Neuron (in vitro differentiated cells): ENCODE results near the gene AMT.
"Not testable (repeated sequence)": the region's sequence is repeated elsewhere in the genome, so short reads cannot be mapped to it uniquely, and the experiment has no call there.

Experiments used
- H2AFZ ChIP-seq: one replicate; pipeline ENCODE4 v1.6.1; 2013; ENCODE audit warnings: low read depth, mild to moderate bottlenecking, inconsistent platforms, low read length, moderate library complexity
- H3K27me3 ChIP-seq: one replicate; pipeline ENCODE4 v1.6.1; 2013; ENCODE audit warnings: low read length; ENCODE audit not compliant: insufficient read depth
- H3K36me3 ChIP-seq: one replicate; pipeline ENCODE4 v1.6.1; 2013; ENCODE audit warnings: low read length; ENCODE audit not compliant: insufficient read depth
- H3K4me1 ChIP-seq: one replicate; pipeline ENCODE4 v1.6.1; 2013; ENCODE audit warnings: low read length; ENCODE audit not compliant: insufficient read depth
- H3K4me3 ChIP-seq: 2 replicates; pipeline ENCODE4 v1.5.1; 2013; ENCODE audit warnings: mild to moderate bottlenecking, low read length, moderate library complexity
- H3K9me3 ChIP-seq: one replicate; pipeline ENCODE4 v1.6.1; 2013; ENCODE audit warnings: low read length

Gene AMT

GRCh38 chr3:49397470-49397869 is 24.8 kb downstream of the AMT start:
- H3K27me3 ChIP-seq, result no peaks in the 10 kb centered on the region
- H2AFZ ChIP-seq, result no peak overlapping the region
- H3K4me1 ChIP-seq, result no peaks in the 10 kb centered on the region
- no peaks in the 10 kb centered on the region for H3K9me3 ChIP-seq
- H3K4me3 ChIP-seq, result no peak overlapping the region
- H3K36me3 ChIP-seq, result peaks cover 19% of the 10 kb centered on the region

DNA sequence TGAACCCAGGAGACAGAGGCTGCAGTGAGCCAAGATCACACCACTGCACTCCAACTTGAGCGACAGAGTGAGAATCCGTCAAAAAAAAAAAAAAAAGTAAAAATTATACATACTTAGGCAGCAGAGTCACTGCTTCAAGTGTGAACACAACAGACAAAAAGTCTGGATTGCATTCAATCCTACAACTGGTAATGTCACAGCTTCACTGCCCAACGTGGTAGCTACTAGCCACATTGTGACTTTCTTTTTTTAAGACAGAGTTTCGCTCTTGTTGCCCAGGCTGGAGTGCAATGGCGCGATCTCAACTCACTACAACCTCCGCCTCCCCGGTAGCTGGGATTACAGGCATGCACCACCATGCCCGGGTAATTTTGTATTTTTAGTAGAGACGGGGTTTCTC is 31.0 kb downstream of the AMT start:
- not testable (repeated sequence) for H3K9me3 ChIP-seq, H3K27me3 ChIP-seq, H2AFZ ChIP-seq, H3K4me1 ChIP-seq, H3K4me3 ChIP-seq
- peaks cover 11% of the 10 kb centered on the region for H3K36me3 ChIP-seq

DNA sequence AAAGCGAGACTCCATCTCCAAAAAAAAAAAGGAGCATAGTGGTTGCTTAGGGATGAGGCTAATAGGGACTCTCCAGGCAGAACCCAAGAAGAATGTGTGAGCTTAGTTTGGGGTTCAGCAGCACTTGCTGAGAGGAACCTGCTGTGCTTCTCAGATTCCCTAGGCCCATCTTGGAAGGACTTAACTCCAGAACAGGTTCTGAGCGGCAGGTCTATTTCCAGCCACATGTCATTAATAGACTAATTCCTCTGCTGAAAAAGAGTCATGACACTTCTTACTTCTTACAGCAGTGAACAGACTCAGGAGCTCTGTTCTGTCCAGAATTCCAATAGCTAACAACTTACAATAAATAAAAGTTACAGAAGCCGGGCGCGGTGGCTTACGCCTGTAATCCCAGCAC is 33.0 kb downstream of the AMT start:
- Histone ChIP-seq H2AFZ (no peak overlapping the region), H3K36me3 (no peaks in the 10 kb centered on the region), H3K27me3 (no peaks in the 10 kb centered on the region), H3K9me3 (peaks cover 2% of the 10 kb centered on the region), H3K4me3 (no peak overlapping the region), H3K4me1 (no peaks in the 10 kb centered on the region)

- H2AFZ ChIP-seq, result no peak overlapping the region
- H3K27me3 ChIP-seq, result no peaks in the 10 kb centered on the region
- H3K9me3 ChIP-seq, result peaks cover 2% of the 10 kb centered on the region
- H3K4me3 ChIP-seq, result no peak overlapping the region
- no peaks in the 10 kb centered on the region for H3K4me1 ChIP-seq
- H3K36me3 ChIP-seq, result no peaks in the 10 kb centered on the region
These were observed 33.9 kb downstream of the AMT start for GRCh38 chr3:49388289-49388820.

DNA sequence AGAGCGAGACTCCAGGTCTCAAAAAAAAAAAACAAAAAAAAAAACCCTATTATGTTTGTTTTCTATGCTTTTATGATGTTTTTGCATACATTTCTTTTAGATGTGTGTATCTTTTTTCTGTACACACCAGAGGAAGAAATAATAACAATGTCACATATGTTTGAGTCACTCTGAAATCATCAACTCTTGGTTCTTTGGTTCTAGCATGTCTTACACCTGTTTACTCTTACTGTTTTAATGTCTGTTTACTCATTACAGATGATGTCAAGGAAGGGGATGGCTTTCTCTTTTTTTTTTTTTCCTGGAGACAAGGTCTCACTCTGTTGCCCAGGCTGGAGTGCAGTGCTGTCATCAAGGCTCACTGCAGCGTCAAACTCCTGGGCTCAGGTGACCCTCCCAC is 34.6 kb downstream of the AMT start:
- Histone ChIP-seq H2AFZ (no peak overlapping the region), H3K27me3 (no peaks in the 10 kb centered on the region), H3K36me3 (no peaks in the 10 kb centered on the region), H3K4me3 (no peak overlapping the region), H3K4me1 (no peaks in the 10 kb centered on the region), H3K9me3 (peaks cover 2% of the 10 kb centered on the region)

GRCh38 chr3:49386056-49386756 is 36.1 kb downstream of the AMT start:
- no peaks in the 10 kb centered on the region for H3K36me3 ChIP-seq
- no peaks in the 10 kb centered on the region for H3K27me3 ChIP-seq
- H3K9me3 ChIP-seq, result peaks cover 2% of the 10 kb centered on the region
- no peaks in the 10 kb centered on the region for H3K4me1 ChIP-seq
- no peak overlapping the region for H3K4me3 ChIP-seq
- no peak overlapping the region for H2AFZ ChIP-seq

- Histone ChIP-seq H2AFZ (no peak overlapping the region), H3K4me3 (no peak overlapping the region), H3K4me1 (no peaks in the 10 kb centered on the region), H3K9me3 (peaks cover 2% of the 10 kb centered on the region), H3K36me3 (no peaks in the 10 kb centered on the region), H3K27me3 (no peaks in the 10 kb centered on the region)
These were observed 36.7 kb downstream of the AMT start for GRCh38 chr3:49385617-49386016.

GRCh38 chr3:49383387-49383786 is 38.9 kb downstream of the AMT start:
- Histone ChIP-seq H3K4me3 (no peak overlapping the region), H3K36me3 (no peaks in the 10 kb centered on the region), H3K9me3 (peaks cover 8% of the 10 kb centered on the region), H2AFZ (no peak overlapping the region), H3K4me1 (no peaks in the 10 kb centered on the region), H3K27me3 (no peaks in the 10 kb centered on the region)

- no peak overlapping the region for H3K4me3 ChIP-seq
- peaks cover 22% of the 10 kb centered on the region for H3K36me3 ChIP-seq
- H2AFZ ChIP-seq, result no peak overlapping the region
These were observed 43.9 kb downstream of the AMT start for GRCh38 chr3:49378249-49378895.

DNA sequence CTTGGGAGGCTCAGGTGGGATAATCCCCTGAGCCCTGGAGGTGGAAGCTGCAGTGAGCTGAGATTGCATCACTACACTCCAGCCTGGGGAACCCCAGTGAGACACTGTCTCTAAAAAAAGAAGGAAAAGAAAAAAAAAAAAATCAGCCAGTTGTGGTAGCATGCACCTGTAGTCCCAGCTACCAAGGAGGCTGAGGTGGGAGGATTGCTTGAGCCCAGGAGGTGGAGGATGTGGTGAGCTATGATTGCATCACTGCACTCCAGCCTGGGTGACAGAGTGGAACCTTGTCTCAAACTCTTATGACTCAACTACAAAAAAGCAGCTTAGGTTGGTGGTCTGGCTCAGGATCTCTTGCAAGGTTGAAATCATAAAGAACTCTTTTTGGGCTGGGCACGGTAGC is 44.8 kb downstream of the AMT start:
- H3K27me3 ChIP-seq, result no peaks in the 10 kb centered on the region
- no peak overlapping the region for H3K4me3 ChIP-seq
- peaks cover 30% of the 10 kb centered on the region for H3K36me3 ChIP-seq
- H3K9me3 ChIP-seq, result peaks cover 14% of the 10 kb centered on the region
- H2AFZ ChIP-seq, result no peak overlapping the region
- no peaks in the 10 kb centered on the region for H3K4me1 ChIP-seq

More at GRCh38 chr3:49378249-49378895, 43.9 kb downstream of the AMT start:
- Histone ChIP-seq H3K4me1 (no peaks in the 10 kb centered on the region), H3K9me3 (peaks cover 14% of the 10 kb centered on the region), H3K27me3 (no peaks in the 10 kb centered on the region)

GRCh38 chr3:49371946-49372345 is 50.3 kb downstream of the AMT start:
- H3K4me1 ChIP-seq, result no peaks in the 10 kb centered on the region
- no peak overlapping the region for H3K4me3 ChIP-seq
- H2AFZ ChIP-seq, result no peak overlapping the region
- H3K36me3 ChIP-seq, result peaks cover 60% of the 10 kb centered on the region
- H3K9me3 ChIP-seq, result peaks cover 2% of the 10 kb centered on the region
- H3K27me3 ChIP-seq, result no peaks in the 10 kb centered on the region

DNA sequence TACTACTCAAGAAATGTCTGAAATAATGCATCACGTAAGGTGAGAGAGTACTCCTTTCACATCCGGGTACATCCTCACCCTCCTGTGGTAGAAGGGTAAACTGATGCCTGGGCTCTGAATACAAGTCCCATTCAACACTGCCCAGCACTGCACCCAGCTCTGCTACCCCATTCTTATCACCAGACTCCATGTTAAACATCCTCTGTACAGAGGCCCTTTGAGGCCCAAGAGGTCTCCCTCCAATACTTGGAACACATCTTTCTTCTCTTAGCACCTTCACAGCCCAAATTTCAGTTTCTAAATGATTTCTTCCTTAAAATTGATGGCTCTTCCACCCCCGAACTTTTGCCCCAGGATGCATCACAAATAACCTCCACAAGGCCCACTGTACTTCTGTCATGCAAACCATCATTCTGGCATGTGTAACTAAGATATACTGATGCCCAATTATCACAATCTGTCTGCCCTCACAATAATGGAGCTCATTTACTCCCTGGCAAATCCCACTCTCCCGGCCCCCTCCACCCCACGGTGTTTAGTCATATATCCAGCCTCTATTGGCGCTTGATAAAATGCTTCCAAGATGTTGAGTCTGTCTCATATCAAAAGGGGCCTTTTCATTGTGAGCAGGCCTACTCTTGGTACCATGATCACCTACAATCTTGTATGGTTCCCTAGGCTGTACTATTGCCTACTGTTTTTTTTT is 51.5 kb downstream of the AMT start:
- Histone ChIP-seq H2AFZ (no peak overlapping the region), H3K9me3 (peaks cover 2% of the 10 kb centered on the region), H3K4me1 (no peaks in the 10 kb centered on the region), H3K27me3 (no peaks in the 10 kb centered on the region), H3K4me3 (no peak overlapping the region), H3K36me3 (peaks cover 67% of the 10 kb centered on the region)
